Non-pigmented ciliary epithelial cell (primary cell): ENCODE data around the gene IQCE.

ENCODE experiments used
- DNase-seq: peaks from one replicate; pipeline ENCODE4 v3.0.0-alpha.2; 2010; ENCODE audit warnings: low read depth

The IQCE gene

DNA sequence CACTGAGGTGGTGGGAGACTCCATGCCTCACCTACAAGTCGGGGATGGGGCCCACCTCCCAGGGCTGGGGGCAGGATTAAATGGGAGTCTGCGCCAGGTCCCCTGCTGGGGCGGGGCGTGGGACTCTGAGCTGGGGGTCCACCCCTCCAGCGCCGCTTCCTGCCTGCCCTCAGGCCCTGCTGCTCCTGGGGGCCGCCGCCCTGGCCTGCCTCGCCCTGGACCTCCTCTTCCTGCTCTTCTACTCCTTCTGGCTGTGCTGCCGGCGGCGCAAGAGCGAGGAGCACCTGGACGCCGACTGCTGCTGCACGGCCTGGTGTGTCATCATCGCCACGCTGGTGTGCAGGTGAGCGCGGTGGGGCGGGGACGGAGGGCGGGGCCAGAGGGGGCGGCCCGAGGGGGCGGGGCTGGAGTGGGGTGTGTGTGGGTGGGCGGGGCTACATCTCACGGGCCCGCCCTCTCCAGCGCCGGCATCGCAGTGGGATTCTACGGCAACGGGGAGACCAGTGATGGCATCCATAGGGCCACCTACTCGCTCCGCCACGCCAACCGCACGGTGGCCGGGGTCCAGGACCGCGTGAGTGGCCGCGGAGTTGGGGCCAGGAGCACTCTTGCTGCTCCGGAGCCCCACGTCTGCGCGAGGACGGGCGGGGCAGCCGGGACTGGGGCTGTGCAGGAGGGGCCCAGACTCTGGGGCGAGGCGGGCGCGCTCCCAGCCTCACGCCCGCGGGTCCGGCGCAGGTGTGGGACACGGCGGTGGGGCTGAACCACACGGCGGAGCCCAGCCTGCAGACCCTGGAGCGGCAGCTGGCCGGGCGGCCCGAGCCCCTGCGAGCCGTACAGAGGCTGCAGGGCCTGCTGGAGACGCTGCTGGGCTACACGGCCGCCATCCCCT lies 88.1 kb downstream of the IQCE start:
- DNase-seq, result no peak

GRCh38 chr7:2647594-2648172 lies 88.9 kb downstream of the IQCE start:
- no peak for DNase-seq

DNA sequence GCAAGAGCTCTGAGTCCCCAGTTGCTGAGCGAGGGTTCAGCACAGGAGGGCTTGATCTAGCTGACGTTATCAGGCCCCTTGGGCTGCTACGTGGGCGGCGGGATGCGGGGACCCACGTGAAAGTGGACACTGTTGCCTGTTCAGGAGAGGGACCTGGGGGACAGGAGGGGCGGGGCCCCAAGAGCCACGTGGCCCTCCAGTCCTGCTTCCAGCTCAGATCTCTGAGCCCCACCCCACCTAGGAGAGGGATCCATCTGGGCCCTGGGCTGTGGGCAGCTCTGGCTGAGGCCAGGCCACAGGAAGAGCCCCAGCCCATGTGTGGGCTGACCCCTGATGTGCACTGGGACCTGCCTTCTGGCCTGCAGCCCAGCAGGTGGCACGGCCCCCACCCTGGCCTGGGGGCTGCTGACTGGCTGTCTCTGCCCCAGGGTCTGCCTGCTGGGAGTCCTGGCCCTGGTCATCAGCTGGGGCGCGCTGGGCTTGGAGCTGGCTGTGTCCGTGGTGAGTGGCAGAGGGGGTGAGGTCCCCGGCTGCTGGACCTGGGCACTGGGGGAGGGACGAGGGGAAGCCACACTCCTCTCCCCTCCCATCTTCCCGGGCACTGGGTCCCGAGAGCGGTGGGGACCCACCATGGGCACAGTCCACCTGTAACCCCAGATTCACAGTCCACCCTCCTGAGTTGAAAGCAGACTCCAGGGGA lies 90.5 kb downstream of the IQCE start:
- DNase-seq, result no peak

DNA sequence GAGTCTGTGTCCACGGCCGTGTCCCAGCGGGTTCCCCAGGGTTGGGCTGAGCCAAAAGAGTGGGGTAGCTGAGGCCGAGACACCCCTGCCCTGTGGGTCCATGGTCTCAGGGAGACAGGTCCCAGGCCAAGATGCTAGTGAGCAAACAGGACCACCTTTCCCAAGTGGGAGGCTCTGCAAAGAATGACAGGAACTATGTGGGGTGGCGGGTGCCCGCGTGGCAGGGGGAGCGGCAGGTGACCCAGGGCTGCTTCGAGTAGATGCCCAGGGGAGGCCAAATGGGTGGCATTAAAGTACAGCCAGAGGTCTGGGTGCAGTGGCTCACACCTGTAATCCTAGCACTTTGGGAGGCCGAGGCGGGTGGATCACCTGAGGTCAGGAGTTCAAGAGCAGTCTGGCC lies 91.2 kb downstream of the IQCE start:
- DNase-seq, result no peak

- DNase-seq, result no peak
These were observed 91.7 kb downstream of the IQCE start for GRCh38 chr7:2650451-2650850.

- DNase-seq, result no peak
These were observed 92.6 kb downstream of the IQCE start for GRCh38 chr7:2651336-2651735.

- DNase-seq, result no peak
These were observed 93.3 kb downstream of the IQCE start for GRCh38 chr7:2651847-2652735.

- DNase-seq, result no peak
These were observed 93.9 kb downstream of the IQCE start for GRCh38 chr7:2652736-2653060.

GRCh38 chr7:2654059-2654458 lies 95.3 kb downstream of the IQCE start:
- DNase-seq, result no peak

DNA sequence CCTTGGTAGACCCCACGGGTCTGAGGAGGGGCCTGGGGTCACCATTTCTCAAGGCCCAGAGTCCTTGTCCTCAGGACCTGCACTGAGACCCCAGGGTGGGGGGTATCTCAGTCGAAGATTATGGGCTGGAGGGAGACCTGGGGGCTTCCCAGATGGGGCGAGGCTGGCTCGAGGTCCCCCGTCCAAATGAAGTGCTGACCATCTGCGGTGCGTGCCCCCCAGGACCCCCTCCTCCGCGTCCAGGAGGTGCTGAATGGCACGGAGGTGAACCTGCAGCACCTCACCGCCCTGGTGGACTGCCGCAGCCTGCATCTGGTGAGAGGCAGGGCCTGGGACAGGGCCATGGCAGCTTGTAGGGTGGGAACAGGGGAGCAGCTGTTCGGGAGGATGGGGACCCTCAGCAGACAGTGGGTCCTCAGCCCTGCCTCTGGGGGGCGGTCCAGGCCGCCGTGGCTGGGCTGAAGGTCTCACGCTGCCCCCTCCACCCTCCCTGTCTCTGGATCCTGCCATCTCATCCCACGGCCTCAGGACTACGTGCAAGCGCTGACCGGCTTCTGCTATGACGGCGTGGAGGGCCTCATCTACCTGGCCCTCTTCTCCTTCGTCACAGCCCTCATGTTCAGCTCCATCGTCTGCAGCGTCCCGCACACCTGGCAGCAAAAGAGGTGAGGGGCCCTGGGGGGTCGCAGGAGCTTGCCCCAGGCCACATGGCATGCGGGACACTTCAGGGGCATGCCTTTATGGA lies 97.3 kb downstream of the IQCE start:
- no peak for DNase-seq

GRCh38 chr7:2657208-2657607 lies 98.4 kb downstream of the IQCE start:
- DNase-seq, result no peak

DNA sequence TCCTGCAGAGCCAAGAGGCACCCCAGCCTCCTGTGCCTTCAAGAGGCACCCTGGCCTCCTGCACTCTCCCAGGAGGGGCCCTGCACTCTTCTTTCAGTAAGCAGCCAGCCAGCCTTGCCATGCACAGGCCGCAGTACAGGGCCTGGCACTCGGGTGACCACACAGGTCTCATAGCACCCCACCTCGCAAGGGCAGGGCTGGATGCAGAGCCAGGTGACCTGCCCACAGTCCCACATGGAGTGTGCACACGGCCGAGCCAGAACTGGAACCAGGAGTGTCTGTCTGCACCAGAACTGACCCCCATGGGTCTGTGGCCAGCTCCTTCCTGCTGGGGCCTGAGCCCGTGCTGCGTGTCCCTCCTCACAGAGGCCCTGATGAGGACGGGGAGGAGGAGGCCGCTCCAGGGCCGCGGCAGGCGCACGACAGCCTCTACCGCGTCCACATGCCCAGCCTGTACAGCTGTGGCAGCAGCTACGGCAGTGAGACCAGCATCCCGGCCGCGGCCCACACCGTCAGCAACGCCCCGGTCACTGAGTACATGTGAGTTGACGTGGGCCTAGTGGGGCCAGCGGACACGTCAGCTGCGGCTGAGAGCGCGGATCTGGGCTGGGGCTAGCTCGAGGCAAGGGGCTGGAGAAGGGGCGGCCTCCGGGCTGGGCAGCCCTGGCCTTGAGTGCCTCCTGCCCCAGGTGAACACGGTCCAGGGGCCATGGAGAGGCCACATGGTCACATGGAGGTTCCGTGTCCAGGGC lies 99.3 kb downstream of the IQCE start:
- no peak for DNase-seq

GRCh38 chr7:2658941-2659340 lies 100.2 kb downstream of the IQCE start:
- no peak for DNase-seq

- no peak for DNase-seq
These were observed 101.0 kb downstream of the IQCE start for GRCh38 chr7:2659556-2660358.

GRCh38 chr7:2660359-2661095 lies 101.7 kb downstream of the IQCE start:
- no peak for DNase-seq

DNA sequence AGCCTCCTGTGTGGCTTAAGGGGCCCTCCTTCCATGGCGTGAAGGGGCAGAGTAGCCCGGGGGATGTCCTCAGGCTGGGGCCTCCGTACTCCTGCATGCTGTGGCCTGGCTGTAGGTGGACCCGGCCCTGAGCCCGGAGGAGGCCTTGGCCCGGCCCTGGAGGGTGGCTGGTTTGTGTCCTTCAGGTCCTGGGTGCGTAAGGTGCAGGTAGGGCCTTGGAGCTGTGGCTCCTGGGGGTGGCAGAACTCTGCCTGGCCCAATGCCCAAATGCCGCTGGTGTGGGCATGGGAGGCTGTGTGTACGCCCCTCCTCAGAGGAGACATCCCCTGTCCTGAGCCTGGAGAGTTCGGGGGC lies 102.3 kb downstream of the IQCE start:
- no peak for DNase-seq

DNA sequence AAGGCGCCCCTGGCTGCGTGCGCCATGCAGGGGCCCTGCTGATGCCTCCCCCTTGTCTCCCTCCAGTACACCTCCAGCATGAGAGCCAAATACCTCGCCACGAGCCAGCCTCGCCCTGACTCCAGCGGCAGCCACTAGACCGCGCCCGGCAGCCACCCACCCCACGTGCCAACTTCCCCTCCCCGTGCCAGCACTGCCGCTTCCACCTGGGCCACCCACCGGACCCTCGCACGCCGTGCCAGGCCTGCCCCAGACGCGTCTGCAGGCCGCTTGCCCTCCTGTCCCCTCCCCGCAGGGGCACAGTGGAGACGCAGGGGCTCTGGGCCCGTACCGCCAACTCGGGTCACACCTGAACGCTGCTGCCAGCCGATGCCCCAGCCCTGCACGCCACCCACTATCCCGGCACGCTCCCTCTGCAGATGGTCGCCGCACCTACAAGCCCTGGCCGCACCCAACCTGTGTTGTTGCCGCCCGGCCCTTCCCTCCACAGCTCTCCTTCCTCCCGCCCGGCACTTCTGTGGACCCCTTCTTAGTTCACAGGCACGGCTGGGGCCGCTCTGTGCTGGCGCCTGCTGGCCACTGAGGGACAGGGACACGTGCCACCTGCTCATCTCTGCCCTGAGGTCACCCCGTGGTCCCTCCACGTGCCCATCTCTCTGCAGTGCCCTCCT lies 103.0 kb downstream of the IQCE start:
- no peak for DNase-seq

DNA sequence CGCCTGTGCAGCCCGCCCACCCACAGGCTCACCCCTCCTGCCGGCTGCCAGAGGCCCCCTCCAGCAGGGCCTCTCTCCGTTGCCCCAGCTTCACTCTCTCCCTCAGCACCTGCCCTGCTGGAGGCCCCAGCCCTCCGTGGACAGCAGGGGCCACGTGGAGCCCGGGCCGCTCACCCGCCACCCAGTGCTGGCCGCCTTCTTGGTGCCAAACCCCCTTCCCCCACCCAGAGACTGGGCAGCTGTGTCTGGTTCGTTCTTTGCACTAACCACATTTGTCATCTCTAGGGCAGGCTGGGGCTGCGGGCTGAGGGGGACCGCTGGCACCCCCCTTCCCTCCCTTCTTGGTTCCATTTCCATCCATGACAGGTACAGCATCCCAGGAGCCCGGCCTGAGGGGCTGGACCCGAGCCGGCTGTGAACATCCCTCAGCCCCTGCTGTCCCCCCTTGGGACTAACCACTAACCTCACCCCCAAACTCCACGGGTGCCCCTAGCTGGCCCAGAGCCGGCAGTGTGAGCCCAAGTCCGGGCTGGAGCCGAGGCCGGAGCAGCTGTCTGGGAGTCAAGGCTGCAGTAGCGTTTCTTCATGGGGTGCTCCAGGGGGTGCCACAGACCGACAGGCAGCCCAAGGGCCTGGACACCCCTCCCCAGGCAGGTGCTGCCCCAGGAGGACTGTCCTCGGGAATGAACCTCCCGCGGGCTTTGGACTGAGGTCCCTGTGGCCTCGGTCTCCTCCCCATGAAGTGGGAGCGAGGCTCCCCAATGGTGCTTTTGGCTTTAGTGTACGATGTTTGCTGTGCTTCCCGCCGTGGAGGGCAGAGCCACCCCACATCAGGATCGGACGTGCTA lies 103.7 kb downstream of the IQCE start:
- DNase-seq, result no peak
